Nucleus accumbens (tissue), 56 donors: ENCODE data around the gene CTNNBL1.
"Not testable (repeated sequence)": the region's sequence is repeated elsewhere in the genome, so short reads cannot be mapped to it uniquely, and the experiment has no call there.

Source experiments
- DNase-seq, 56 donors: peaks; one replicate each; lab custom pipeline; 2025; lab: John Stamatoyannopoulos, UW

The CTNNBL1 gene

GRCh38 chr20:37704955-37705354 is 11.1 kb downstream of the CTNNBL1 start:
- DNase-seq: no peak

- DNase-seq: no peak
These were observed 12.5 kb downstream of the CTNNBL1 start for GRCh38 chr20:37706298-37706697.

- DNase-seq: no peak
These were observed 17.2 kb downstream of the CTNNBL1 start for GRCh38 chr20:37711001-37711400.

GRCh38 chr20:37711994-37712964 is 18.4 kb downstream of the CTNNBL1 start:
- peak in 17 of 56 donors; percentile 1 to 38 (median 11) for DNase-seq

- no peak for DNase-seq
These were observed 19.6 kb downstream of the CTNNBL1 start for GRCh38 chr20:37713396-37713795.

GRCh38 chr20:37714978-37715672 is 21.3 kb downstream of the CTNNBL1 start:
- DNase-seq: no peak

GRCh38 chr20:37721751-37722150 is 27.9 kb downstream of the CTNNBL1 start:
- no peak for DNase-seq

GRCh38 chr20:37722312-37722711 is 28.5 kb downstream of the CTNNBL1 start:
- not testable (repeated sequence) for DNase-seq

- DNase-seq: no peak
These were observed 29.8 kb downstream of the CTNNBL1 start for GRCh38 chr20:37723668-37724067.

- no peak for DNase-seq
These were observed 31.3 kb downstream of the CTNNBL1 start for GRCh38 chr20:37725165-37725564.

GRCh38 chr20:37725855-37726254 is 32.0 kb downstream of the CTNNBL1 start:
- no peak for DNase-seq

- no peak for DNase-seq
These were observed 32.5 kb downstream of the CTNNBL1 start for GRCh38 chr20:37726321-37726720.

GRCh38 chr20:37726971-37727956 is 33.4 kb downstream of the CTNNBL1 start:
- DNase-seq: peak in 1 of 56 donors; percentile 10

- DNase-seq: no peak
These were observed 34.3 kb downstream of the CTNNBL1 start for GRCh38 chr20:37727957-37728634.

GRCh38 chr20:37728635-37728983 is 34.8 kb downstream of the CTNNBL1 start:
- no peak for DNase-seq

GRCh38 chr20:37729452-37729851 is 35.6 kb downstream of the CTNNBL1 start:
- DNase-seq: no peak

GRCh38 chr20:37729909-37730308 is 36.1 kb downstream of the CTNNBL1 start:
- no peak for DNase-seq

GRCh38 chr20:37733416-37733815 is 39.6 kb downstream of the CTNNBL1 start:
- DNase-seq: no peak

GRCh38 chr20:37734228-37734985 is 40.6 kb downstream of the CTNNBL1 start:
- DNase-seq: no peak
